ENCODE data around the gene ESYT2.
A peak's percentile ranks its signal among the peaks of the same experiment; 100 is the strongest.
"Not testable (repeated sequence)": the region's sequence is repeated elsewhere in the genome, so short reads cannot be mapped to it uniquely, and the experiment has no call there.

The ESYT2 gene

DNA sequence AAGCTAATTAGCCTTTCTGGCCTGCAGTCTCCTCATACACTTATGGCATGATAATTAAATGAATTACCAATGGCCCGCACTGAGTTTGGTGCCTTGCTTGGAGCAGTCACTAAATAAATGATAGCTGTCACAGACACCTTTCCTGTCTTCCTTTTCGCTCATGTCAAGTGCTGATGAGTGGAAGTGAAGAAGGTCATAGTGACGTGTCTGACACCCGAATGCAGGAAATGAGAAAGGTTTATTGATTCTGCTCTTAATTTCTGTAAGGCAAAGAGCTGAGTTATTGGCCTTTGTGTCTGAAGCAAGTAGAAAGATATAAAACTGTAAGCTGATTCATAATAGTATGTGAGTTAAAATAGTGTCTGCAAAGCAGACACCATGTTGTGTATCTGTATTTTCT, 13.2 kb upstream of the ESYT2 start:
- no peak for TF ChIP-seq Cebpa-rat (IDR thresholded peaks at IDR 0.05)
- Histone ChIP-seq H3K27ac (no peak overlapping the region), H3K9me3 (peaks cover 16% of the 10 kb centered on the region), H3K36me3 (no peaks in the 10 kb centered on the region), H3K4me1 (no peaks in the 10 kb centered on the region), H3K27me3 (no peaks in the 10 kb centered on the region), H4K20me1 (no peaks in the 10 kb centered on the region), H3K9ac (no peak overlapping the region), H3K4me2 (no peak overlapping the region), H3K4me3 (no peak overlapping the region)

DNA sequence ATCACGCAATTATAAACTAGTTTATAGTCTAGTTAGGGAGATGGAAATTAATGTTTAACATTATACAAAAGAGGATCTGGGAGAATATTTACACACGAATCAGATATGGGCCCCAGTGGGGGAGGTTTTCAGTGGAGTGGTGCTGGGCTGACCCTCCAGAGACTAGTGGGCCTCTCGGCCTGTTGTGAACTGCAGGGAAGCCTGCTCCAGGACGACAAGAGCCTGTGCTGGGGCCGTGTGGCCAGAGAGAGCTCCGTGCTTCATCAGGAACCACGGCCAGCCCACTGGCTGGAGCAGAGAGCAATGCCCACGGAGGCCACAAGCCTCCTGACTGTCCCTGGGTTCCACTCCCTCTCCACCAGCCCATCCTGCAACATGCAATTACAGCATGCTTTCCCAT, 11.3 kb upstream of the ESYT2 start:
- Histone ChIP-seq H3K27me3 (no peaks in the 10 kb centered on the region), H3K9ac (no peak overlapping the region), H3K36me3 (no peaks in the 10 kb centered on the region), H3K4me2 (no peak overlapping the region), H3K27ac (no peak overlapping the region), H4K20me1 (no peaks in the 10 kb centered on the region), H3K9me3 (no peaks in the 10 kb centered on the region), H3K4me3 (no peak overlapping the region), H3K4me1 (no peaks in the 10 kb centered on the region)
- no peak for TF ChIP-seq Cebpa-rat (IDR thresholded peaks at IDR 0.05)

DNA sequence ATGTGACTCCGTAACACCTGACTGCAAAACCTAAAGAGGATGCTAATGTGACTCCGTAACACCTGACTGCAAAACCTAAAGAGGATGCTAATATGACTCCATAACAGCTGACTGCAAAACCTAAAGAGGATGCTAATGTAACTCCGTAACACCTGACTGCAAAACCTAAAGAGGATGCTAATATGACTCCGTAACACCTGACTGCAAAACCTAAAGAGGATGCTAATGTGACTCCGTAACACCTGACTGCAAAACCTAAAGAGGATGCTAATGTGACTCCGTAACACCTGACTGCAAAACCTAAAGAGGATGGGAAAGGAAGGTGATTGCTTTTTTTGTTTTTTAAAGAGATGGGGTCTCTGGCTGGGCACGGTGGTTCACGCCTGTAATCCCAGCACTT, 9.9 kb upstream of the ESYT2 start:
- not testable (repeated sequence) for H3K4me1 ChIP-seq, H3K27me3 ChIP-seq, H3K27ac ChIP-seq, H4K20me1 ChIP-seq, H3K9ac ChIP-seq, H3K4me3 ChIP-seq, H3K9me3 ChIP-seq, H3K36me3 ChIP-seq, H3K4me2 ChIP-seq

DNA sequence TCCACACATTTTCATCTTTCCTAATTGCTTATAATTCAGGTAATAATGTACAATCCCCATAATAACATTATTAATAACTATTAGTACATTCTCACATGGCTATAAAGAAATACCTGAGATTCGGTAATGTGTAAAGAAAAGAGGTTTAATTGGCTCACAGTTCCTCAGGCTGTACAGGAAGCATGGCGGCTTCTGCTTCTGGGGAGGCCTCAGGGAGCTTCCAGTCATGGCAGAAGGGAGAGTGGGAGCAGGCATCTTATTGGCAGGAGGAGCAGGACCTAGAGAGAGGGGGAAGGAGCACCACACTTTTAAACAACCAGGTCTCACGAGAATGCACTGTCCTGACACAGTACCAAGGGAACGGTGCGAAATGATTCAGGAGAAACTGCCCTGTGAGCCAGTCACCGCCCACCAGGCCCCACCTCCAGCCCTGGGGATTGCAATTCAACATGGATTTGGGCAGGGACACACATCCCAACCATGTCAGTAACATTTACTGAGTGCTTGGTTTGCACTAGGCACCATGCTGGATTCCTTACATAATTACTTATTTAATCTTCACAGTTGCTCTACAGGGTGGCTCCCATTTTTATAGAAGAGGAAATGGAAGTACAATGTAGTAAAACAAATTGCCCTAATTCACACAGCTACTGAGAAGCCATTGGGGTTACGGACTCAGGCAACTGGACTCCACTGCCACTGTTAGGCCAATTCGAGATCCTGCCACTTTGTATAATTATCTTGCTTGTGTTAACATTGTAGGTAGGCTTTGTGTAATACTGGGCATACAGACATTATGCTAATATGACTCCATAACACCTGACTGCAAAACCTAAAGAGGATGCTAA, 8.7 kb upstream of the ESYT2 start:
- Histone ChIP-seq H3K4me1 (no peaks in the 10 kb centered on the region), H3K9me3 (no peaks in the 10 kb centered on the region), H3K4me3 (no peak overlapping the region), H4K20me1 (no peaks in the 10 kb centered on the region), H3K27ac (no peak overlapping the region), H3K36me3 (no peaks in the 10 kb centered on the region), H3K9ac (no peak overlapping the region), H3K4me2 (no peak overlapping the region), H3K27me3 (no peaks in the 10 kb centered on the region)
- TF ChIP-seq Cebpa-rat (IDR thresholded peaks at IDR 0.05) = no peak

DNA sequence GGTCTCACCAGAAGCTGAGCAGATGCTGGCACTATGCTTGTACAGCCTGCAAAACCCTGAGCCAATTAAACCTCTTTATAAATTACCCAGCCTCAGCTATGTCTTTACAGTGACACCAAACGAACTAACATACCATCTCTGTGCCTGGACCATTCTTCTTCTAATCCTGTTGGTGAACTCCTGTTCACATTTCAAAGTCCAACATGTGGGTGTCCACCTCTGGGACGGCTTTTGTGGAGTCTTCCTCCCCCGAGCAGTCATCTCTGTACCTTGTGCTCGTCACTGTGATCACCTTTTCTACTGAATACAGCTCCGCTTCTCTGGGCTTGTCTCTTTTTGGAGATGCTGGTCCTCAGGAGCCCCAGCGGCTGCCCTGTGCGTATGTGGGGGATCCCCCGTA, 7.4 kb upstream of the ESYT2 start:
- H3K9ac ChIP-seq = no peak overlapping the region

DNA sequence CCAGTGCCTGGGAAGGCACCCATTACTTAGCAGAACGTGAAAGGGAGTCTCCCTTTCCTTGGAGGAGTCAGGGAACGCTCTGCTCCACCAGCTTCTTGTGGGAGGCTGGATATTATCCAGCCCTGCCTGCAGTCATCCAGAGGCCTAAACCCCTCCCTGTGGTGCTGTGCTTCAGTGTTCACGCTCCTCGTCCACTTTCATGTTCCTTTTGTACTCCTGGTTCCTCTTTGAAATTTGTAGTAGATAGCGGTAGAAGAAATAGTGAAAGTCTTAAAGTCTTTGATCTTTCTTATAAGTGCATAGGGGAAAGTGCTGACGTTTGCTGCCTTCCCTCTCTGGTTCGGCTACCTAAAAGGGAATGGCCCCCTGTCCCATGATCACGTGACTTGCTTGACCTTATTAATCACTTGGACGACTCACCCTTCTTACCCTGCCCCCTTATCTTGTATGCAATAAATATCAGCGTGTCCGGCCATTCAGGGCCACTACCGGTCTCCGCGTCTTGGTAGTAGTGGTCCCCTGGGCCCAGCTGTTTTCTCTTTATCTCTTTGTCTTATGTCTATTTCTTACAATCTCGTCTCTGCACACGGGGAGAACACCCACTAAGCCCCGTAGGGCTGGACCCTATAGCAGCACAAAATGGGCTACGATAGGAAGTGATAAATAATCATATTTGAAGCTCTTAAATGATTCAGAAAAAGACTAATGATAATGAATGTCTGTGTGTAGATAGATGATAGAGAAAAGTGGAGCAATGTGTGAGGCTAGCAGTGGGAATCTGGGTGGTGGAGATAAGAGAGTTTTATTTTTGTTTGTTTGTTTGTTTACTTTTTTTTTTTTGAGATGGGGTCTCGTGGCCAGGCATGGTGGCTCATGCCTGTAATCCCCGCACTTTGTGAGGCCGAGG, 5.8 kb upstream of the ESYT2 start:
- Histone ChIP-seq H3K9me3 (no peaks in the 10 kb centered on the region), H3K27me3 (no peaks in the 10 kb centered on the region), H3K4me2 (no peak overlapping the region), H3K36me3 (no peaks in the 10 kb centered on the region), H3K4me1 (peaks cover 16% of the 10 kb centered on the region), H3K27ac (no peak overlapping the region), H3K4me3 (no peak overlapping the region), H3K9ac (no peak overlapping the region), H4K20me1 (no peaks in the 10 kb centered on the region)
- no peak for TF ChIP-seq Cebpa-rat (IDR thresholded peaks at IDR 0.05)

More for the DNA sequence above, 7.4 kb upstream of the ESYT2 start:
- no peak for TF ChIP-seq Cebpa-rat (IDR thresholded peaks at IDR 0.05)
- Histone ChIP-seq H3K36me3 (no peaks in the 10 kb centered on the region), H3K9me3 (no peaks in the 10 kb centered on the region), H3K27me3 (no peaks in the 10 kb centered on the region), H4K20me1 (no peaks in the 10 kb centered on the region), H3K27ac (no peak overlapping the region), H3K4me3 (no peak overlapping the region), H3K4me2 (no peak overlapping the region), H3K4me1 (0 out of 2 replicates have a peak, but pooled peaks cover 1% of the 10 kb centered on the region)

DNA sequence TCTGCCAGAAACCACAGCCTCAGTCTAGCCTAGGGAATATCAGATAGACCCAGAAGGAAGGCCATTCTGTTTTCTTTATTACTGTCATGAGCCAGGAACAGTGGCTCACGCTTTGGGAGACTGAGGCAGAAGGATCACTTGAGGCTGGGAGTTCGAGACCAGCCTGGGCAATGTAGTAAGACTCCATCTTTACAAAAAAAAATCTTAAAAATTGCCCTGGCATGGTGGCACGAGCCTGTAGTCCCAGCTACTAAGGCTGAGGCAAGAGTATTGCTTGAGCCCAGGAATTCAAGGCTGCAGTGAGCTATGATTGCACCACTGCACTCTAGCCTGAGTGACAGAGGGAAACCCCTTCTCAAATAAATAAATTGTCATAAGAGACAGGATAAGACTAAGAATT, 3.7 kb upstream of the ESYT2 start:
- Histone ChIP-seq H3K9ac (no peak overlapping the region), H3K27me3 (no peaks in the 10 kb centered on the region), H3K4me2 (no peak overlapping the region), H4K20me1 (peaks cover 6% of the 10 kb centered on the region), H3K4me1 (peaks cover 18% of the 10 kb centered on the region), H3K4me3 (no peak overlapping the region), H3K27ac (no peak overlapping the region), H3K9me3 (no peaks in the 10 kb centered on the region), H3K36me3 (no peaks in the 10 kb centered on the region)
- TF ChIP-seq Cebpa-rat (IDR thresholded peaks at IDR 0.05) = no peak

DNA sequence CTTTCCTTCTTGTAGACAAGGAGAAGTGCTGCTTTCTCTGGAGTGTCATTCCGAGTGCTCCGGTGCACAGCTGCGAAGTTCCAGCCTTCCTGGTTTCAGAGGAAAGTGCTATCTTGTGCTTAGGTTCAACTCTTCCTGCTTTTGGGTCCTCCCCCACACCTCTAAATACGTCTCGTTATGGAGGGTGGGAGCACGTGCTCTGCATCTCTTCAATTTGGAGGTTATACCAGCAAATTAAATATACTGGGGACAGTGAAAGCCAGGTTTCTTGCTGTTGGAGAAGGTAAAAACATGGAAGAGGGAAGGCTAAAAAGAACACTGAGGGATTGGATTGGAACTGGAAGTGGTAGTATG, 2.4 kb upstream of the ESYT2 start:
- Histone ChIP-seq H3K9ac (no peak overlapping the region), H3K4me2 (peak overlapping the region; percentile 95), H3K27me3 (no peaks in the 10 kb centered on the region), H3K4me1 (peaks cover 29% of the 10 kb centered on the region), H3K9me3 (no peaks in the 10 kb centered on the region), H4K20me1 (peaks cover 19% of the 10 kb centered on the region), H3K4me3 (no peak overlapping the region), H3K36me3 (no peaks in the 10 kb centered on the region), H3K27ac (no peak overlapping the region)
- TF ChIP-seq Cebpa-rat (IDR thresholded peaks at IDR 0.05) = no peak

DNA sequence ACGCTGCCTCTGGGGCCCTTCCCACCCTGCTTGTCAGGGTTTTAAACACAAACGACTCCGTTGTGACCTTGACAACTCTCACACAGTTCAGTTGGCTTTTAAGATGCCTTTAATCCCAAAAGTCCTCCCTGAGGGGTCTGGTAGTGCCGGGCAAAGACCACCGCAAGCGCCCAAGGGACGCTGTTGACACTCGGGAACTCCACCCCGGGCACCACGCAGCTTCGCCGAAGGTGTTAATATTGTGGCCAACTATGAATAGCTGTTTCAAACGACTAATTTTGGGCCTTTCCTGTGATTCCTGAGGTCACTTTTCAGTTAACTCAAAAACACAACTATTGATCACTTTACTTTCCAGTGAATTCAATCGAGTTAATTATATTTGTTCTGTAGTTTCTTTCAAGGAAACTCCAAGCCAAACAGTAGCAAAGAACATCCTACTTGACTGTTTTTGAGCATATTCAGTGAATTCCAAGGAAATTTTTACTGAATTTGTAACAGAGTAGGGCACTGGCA, 958 bp upstream of the ESYT2 start:
- peak overlapping the region; percentile 95 for H3K9ac ChIP-seq
- H3K9me3 ChIP-seq = no peaks in the 10 kb centered on the region
- peak overlapping the region; percentile 95 for H3K4me3 ChIP-seq
- peak overlapping the region; percentile 88 for H3K27ac ChIP-seq
- H4K20me1 ChIP-seq = peaks cover 19% of the 10 kb centered on the region
- H3K36me3 ChIP-seq = peaks cover 4% of the 10 kb centered on the region; the same call in 1 of the 2 replicates
- no peaks in the 10 kb centered on the region for H3K27me3 ChIP-seq
- H3K4me2 ChIP-seq = peak overlapping the region; percentile 95
- H3K4me1 ChIP-seq = peaks cover 44% of the 10 kb centered on the region
- no peak for TF ChIP-seq Cebpa-rat (IDR thresholded peaks at IDR 0.05)

DNA sequence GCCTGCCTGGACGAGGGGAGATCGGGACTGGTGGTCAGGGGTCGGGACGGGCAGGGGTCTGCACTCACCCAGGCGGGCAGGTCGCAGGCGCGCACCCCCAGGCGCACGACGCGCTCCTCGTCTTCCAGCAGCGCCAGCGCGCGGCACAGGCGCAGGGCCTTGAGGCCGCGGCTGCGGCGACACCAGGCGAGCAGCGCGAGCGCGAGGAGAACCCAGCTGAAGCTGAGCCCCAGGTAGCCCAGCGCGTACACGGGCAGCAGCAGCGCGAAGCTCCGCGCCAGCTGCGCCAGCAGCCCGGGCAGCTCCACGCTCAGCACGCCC, 328 bp downstream of the ESYT2 start:
- H3K4me1 ChIP-seq = peaks cover 56% of the 10 kb centered on the region
- no peak for TF ChIP-seq Cebpa-rat (IDR thresholded peaks at IDR 0.05)
- no peaks in the 10 kb centered on the region for H3K9me3 ChIP-seq
- peak overlapping the region; percentile 93 for H3K4me2 ChIP-seq
- peak overlapping the region; percentile 88 for H3K27ac ChIP-seq
- no peaks in the 10 kb centered on the region for H3K27me3 ChIP-seq
- peaks cover 19% of the 10 kb centered on the region for H4K20me1 ChIP-seq
- H3K9ac ChIP-seq = peak overlapping the region; percentile 95
- peaks cover 4% of the 10 kb centered on the region; the same call in 1 of the 2 replicates for H3K36me3 ChIP-seq
- H3K4me3 ChIP-seq = peak overlapping the region; percentile 95

Measured in BLaER1 (cell line).